ENCODE data around the gene CTCFL. TPM values are rescaled to one million over a fixed set of nuclear protein-coding genes. Genes with fewer than 3 reads are reported as not detected.
A peak's percentile ranks its signal among the peaks of the same experiment; 100 is the strongest.

CTCFL gene
- total RNA-seq, 2 donors from 2014 or later = not detected

- Histone ChIP-seq H3K36me3 (replicated peaks in 1 of 2; ENCODE audit: insufficient read depth in 1 of 2, low read depth in 2 of 2) (no peaks in the 10 kb centered on the region), H3K27me3 (no peaks in the 10 kb centered on the region), H3K9me3 (no peaks in the 10 kb centered on the region), H3K27ac (no peak overlapping the region), H3K4me1 (no peaks in the 10 kb centered on the region), H3K4me3 (no peak overlapping the region)
- intact Hi-C loops (cut with DNase I) = no loop called here
- DNase-seq (no peak), ATAC-seq (no peak)
- 72 to 86% methylated on average over 18 to 21 of the region's 21 CpGs for WGBS, 2 donors
- TF ChIP-seq CTCF (IDR thresholded peaks at IDR 0.05) (no peak), POLR2A (IDR thresholded peaks at IDR 0.05) (no peak)
Observed at GRCh38 chr20:57451795-57452661, 72.9 kb downstream of the CTCFL start.

- Histone ChIP-seq H3K36me3 (replicated peaks in 1 of 2; ENCODE audit: insufficient read depth in 1 of 2, low read depth in 2 of 2) (no peaks in the 10 kb centered on the region), H3K27me3 (no peaks in the 10 kb centered on the region), H3K27ac (no peak overlapping the region), H3K9me3 (no peaks in the 10 kb centered on the region), H3K4me3 (no peak overlapping the region), H3K4me1 (no peaks in the 10 kb centered on the region)
- intact Hi-C loops (cut with DNase I) = no loop called here
- DNase-seq = no peak
- ATAC-seq = no peak
- TF ChIP-seq CTCF (IDR thresholded peaks at IDR 0.05) (no peak), POLR2A (IDR thresholded peaks at IDR 0.05) (no peak)
- 70 to 76% methylated on average over 4 to 7 of the region's 7 CpGs for WGBS, 2 donors
Observed at GRCh38 chr20:57451431-57451794, 73.5 kb downstream of the CTCFL start.

GRCh38 chr20:57450931-57451330 is 74.0 kb downstream of the CTCFL start:
- WGBS, 2 donors = 10 to 40% methylated on average over 2 to 13 of the region's 13 CpGs
- ATAC-seq (no peak), DNase-seq (no peak)
- no peaks in the 10 kb centered on the region for H3K4me1 ChIP-seq
- no peaks in the 10 kb centered on the region for H3K9me3 ChIP-seq
- H3K27ac ChIP-seq = no peak overlapping the region
- no peak overlapping the region for H3K4me3 ChIP-seq
- no peaks in the 10 kb centered on the region for H3K36me3 ChIP-seq (replicated peaks in 1 of 2; ENCODE audit: insufficient read depth in 1 of 2, low read depth in 2 of 2)
- TF ChIP-seq POLR2A (IDR thresholded peaks at IDR 0.05) (no peak), CTCF (IDR thresholded peaks at IDR 0.05) (no peak)
- intact Hi-C loops (cut with DNase I) = no loop called here
- no peaks in the 10 kb centered on the region for H3K27me3 ChIP-seq

GRCh38 chr20:57450419-57450818 is 74.5 kb downstream of the CTCFL start:
- H3K36me3 ChIP-seq (replicated peaks in 1 of 2; ENCODE audit: insufficient read depth in 1 of 2, low read depth in 2 of 2) = no peaks in the 10 kb centered on the region
- 32 to 34% methylated on average over 3 to 12 of the region's 12 CpGs for WGBS, 2 donors
- H3K4me1 ChIP-seq = no peaks in the 10 kb centered on the region
- H3K27ac ChIP-seq = no peak overlapping the region
- DNase-seq (peak in 1 of 4 donors; percentile 67), ATAC-seq (no peak)
- no peak overlapping the region for H3K4me3 ChIP-seq
- intact Hi-C loops (cut with DNase I) = no loop called here
- H3K9me3 ChIP-seq = no peaks in the 10 kb centered on the region
- TF ChIP-seq POLR2A (IDR thresholded peaks at IDR 0.05) (no peak), CTCF (IDR thresholded peaks at IDR 0.05) (no peak)
- no peaks in the 10 kb centered on the region for H3K27me3 ChIP-seq
